Hindlimb muscle (tissue), 1 donor: ENCODE results near the gene PAQR6. TPM values are rescaled to one million over a fixed set of nuclear protein-coding genes. Genes with fewer than 3 reads are reported as not detected.

Experiments used
- DNase-seq: peaks from one replicate; pipeline ENCODE4 v3.0.0-alpha.2; 2013
- polyA plus RNA-seq: library from polyadenylated mRNA; unstranded; fragments of 120-200 nt; gene quantifications from one replicate; pipeline ENCODE4 v1.2.1, GENCODE V29; 2013; ENCODE audit not compliant: insufficient read length

The PAQR6 gene
- polyA plus RNA-seq, 1 donor, result 5.2 TPM

GRCh38 chr1:156262461-156263287 is 14.8 kb upstream of the PAQR6 start:
- DNase-seq, result no peak

- DNase-seq, result no peak
Measured at GRCh38 chr1:156260896-156261295, 13.0 kb upstream of the PAQR6 start.

- DNase-seq, result no peak
Measured at GRCh38 chr1:156259805-156260204, 11.9 kb upstream of the PAQR6 start.

- DNase-seq, result no peak
Measured at GRCh38 chr1:156258859-156259258, 11.0 kb upstream of the PAQR6 start.

- no peak for DNase-seq
Measured at GRCh38 chr1:156257711-156258110, 9.9 kb upstream of the PAQR6 start.

GRCh38 chr1:156253634-156254033 is 5.8 kb upstream of the PAQR6 start:
- DNase-seq, result no peak

GRCh38 chr1:156251527-156251926 is 3.7 kb upstream of the PAQR6 start:
- DNase-seq, result no peak

GRCh38 chr1:156249593-156249992 is 1.7 kb upstream of the PAQR6 start:
- DNase-seq, result no peak

- no peak for DNase-seq
Measured at GRCh38 chr1:156248323-156248683, 447 bp upstream of the PAQR6 start.

- no peak for DNase-seq
Measured at GRCh38 chr1:156246781-156247459, 936 bp downstream of the PAQR6 start.

- DNase-seq, result no peak
Measured at GRCh38 chr1:156246241-156246780, 1.5 kb downstream of the PAQR6 start.

- no peak for DNase-seq
Measured at GRCh38 chr1:156245451-156246232, 2.2 kb downstream of the PAQR6 start.

- DNase-seq, result no peak
Measured at GRCh38 chr1:156244712-156245111, 3.1 kb downstream of the PAQR6 start.

GRCh38 chr1:156244126-156244525 is 3.7 kb downstream of the PAQR6 start:
- no peak for DNase-seq

GRCh38 chr1:156242738-156243137 is 5.1 kb downstream of the PAQR6 start:
- DNase-seq, result no peak

- DNase-seq, result no peak
Measured at GRCh38 chr1:156241926-156242325, 5.9 kb downstream of the PAQR6 start, which contains the start of gene BGLAP. Gene BGLAP (plus strand): TSS chr1:156242184. CDS start chr1:156242232, 48 bp downstream.

- DNase-seq, result no peak
Measured at GRCh38 chr1:156241311-156241811, 6.5 kb downstream of the PAQR6 start.

GRCh38 chr1:156238248-156238647 is 9.6 kb downstream of the PAQR6 start:
- DNase-seq, result no peak

- DNase-seq, result no peak
Measured at GRCh38 chr1:156236164-156236563, 11.7 kb downstream of the PAQR6 start.

GRCh38 chr1:156233426-156234127 is 14.3 kb downstream of the PAQR6 start:
- DNase-seq, result no peak

GRCh38 chr1:156232201-156232894 is 15.5 kb downstream of the PAQR6 start:
- no peak for DNase-seq
